ENCODE data around the gene LDLRAD4.

Gene LDLRAD4

DNA sequence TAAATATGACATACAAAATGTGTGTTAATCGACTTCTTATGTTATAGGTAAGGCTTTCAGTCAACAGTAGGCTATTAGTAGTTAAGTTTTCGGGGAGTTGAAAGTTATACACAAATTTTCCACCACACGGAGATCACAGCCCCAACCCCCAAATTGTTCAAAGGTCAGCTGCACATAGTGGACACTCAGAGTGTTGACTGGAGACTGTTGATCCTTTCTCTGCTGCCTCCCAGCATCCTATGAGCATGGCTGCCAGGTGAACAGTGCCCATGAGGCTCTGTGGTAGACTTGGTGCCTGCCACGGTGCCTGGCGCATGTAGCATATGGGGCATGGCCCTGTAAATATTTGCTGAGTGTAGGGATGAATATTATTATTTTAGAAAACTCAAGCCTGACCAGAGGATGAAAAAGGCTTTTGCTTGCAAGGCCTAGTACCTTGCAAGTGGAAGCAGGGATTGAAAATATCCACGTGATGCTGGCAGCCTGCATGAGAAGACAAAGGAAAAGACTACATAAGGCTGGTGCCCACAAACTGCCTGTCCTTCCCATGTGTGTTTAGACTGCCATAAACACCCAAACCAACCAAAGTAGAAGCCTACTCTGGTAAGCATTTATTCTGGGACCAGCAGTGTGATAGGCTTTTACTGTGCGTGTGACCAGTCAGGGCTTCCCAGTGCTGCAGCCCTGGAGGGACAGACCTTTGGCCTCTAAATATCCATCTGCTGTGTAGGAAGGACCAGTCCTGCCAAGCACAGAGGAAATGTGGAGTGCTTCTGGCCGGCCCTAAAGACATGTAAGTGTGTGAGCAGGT, 226.1 kb downstream of the LDLRAD4 start:
- Mint-ChIP-seq H3K27ac (no peak overlapping the region), H3K4me3 (no peak overlapping the region), H3K9me3 (no peaks in the 10 kb centered on the region), H3K4me1 (peaks cover 32% of the 10 kb centered on the region), H3K27me3 (no peaks in the 10 kb centered on the region), H3K36me3 (peaks cover 2% of the 10 kb centered on the region)

DNA sequence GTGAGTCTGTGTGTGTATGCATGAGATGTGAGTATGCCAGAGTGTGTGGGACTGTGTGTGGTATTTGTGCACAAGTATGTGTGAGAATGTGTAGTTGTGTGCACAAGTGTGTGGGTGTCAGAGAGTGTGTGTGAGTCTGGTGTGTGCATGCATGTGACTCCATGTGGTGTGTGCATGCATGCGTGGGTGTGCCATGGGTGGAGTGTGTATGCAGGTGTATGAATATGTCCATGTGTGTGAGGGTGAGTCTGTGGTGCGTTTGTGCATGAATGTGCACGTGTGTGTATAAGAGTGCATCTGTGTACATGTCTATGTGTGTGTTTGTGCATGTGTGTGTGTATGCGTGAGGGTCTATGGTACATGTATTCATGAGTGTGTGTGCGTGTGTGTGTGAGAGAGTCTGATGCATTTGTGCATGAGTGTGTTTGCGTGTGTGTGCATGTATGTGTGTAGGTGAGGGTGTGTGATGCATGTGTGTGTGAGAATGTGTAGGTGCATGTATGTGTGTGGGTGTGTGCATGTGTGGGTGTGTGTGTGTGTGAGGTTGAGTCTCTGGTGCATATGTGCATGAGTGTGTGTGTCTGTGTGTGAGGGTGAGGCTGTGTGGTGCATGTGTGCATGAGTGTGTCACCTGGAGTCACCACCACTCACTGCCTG, 226.8 kb downstream of the LDLRAD4 start:
- Mint-ChIP-seq H3K9me3 (no peaks in the 10 kb centered on the region), H3K4me3 (no peak overlapping the region), H3K36me3 (peaks cover 1% of the 10 kb centered on the region), H3K4me1 (peaks cover 34% of the 10 kb centered on the region), H3K27me3 (no peaks in the 10 kb centered on the region), H3K27ac (no peak overlapping the region)

DNA sequence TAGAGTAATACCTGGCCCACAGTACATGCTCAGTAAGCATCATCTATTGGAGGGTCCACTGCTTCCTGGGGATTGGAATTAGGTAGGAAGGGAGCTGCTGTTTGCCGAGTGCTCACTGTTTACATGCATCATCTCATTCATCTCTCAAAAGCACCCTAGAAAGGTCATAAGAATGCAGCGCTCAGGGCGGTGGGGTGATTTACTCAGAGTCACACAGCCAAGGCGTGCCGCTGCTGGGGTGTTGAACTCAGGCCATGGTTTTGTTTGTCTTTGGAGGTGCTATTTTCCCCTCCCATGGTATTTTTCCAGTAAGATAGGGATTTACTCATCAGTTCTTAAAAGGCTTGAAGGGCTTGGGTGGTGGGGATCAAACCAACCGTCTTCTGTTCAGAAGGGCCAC, 227.5 kb downstream of the LDLRAD4 start:
- Mint-ChIP-seq H3K27ac (no peak overlapping the region), H3K4me3 (no peak overlapping the region), H3K27me3 (no peaks in the 10 kb centered on the region), H3K36me3 (peaks cover 1% of the 10 kb centered on the region), H3K9me3 (no peaks in the 10 kb centered on the region), H3K4me1 (peaks cover 38% of the 10 kb centered on the region)

DNA sequence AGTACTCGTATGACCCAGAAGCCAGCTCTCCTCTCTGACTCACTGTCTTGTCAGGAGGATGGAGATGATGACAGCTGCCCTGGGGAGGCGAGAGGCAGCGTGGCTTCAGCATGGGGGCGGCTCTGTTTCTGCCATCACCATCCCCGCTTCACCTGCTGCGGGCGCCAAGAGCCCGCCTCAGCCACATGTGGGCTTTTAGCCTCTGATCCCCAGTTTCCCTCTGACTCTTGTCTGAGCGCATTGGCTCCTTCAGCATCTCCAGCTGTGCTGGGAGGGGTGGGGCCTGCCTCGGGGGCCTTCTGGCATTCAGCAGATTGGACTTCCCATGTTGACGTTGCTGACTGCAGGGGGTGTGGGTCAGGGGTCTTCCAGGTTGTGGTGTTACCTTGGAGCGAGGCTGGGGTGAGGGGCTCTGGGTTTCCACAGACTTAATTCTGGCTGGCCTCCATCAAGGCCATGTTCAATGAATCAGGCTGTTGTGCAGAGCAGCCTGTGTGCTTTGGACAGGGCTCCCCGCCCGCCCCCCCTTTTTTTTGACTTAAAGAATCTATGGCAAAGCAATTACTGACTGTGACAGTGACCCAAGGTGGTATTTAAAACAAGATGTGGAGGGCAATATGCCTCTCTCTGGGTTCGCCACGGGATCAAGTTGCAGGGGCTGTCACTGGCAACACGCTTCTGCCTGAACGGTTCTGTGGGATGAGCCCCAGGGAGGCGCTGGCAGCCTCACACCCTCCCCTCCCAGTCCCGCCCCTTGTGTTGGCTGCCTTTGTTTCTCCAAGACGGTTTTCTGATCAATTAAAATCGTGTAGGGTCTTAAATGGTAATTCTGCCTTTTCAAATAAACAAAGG, 228.3 kb downstream of the LDLRAD4 start:
- Mint-ChIP-seq H3K27me3 (no peaks in the 10 kb centered on the region), H3K4me1 (peaks cover 38% of the 10 kb centered on the region), H3K9me3 (no peaks in the 10 kb centered on the region), H3K27ac (no peak overlapping the region), H3K36me3 (peaks cover 1% of the 10 kb centered on the region), H3K4me3 (no peak overlapping the region)

DNA sequence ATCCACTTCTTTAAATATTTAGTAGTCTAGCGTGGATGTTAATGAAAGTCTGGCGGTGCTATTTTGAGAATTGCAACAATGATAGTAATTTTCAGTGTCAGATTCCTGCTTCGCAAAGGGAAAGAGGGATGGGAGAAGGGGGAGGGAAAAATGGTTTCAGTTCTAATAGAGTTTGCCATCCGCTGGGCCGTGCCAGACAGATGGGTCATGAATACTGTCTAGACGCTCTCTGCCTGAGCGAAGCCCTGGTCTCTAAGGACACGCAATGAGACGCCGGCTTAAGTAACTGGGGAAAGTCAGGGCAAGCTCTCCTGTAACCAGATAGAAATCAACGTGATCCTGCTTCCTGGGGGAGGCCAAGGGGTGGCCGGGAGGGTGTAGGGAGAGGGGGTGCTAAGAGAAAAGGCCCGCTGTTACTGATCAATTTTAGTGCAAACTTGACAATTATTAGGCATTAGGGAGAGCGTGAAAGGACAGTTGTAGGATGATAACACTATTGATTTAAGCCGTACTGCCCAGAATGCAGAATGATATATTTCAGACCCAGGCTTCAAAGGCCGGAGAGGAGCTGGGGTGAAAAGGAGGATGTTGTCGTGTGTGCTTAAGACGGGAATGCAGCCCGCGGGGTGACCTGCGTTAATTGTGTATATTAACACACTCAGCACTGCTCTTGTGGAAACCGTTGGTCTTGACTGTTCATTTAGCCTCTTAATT, 229.2 kb downstream of the LDLRAD4 start:
- Mint-ChIP-seq H3K36me3 (peaks cover 1% of the 10 kb centered on the region), H3K27ac (peak overlapping the region; percentile 24), H3K9me3 (no peaks in the 10 kb centered on the region), H3K4me1 (peaks cover 34% of the 10 kb centered on the region), H3K4me3 (no peak overlapping the region), H3K27me3 (no peaks in the 10 kb centered on the region)

DNA sequence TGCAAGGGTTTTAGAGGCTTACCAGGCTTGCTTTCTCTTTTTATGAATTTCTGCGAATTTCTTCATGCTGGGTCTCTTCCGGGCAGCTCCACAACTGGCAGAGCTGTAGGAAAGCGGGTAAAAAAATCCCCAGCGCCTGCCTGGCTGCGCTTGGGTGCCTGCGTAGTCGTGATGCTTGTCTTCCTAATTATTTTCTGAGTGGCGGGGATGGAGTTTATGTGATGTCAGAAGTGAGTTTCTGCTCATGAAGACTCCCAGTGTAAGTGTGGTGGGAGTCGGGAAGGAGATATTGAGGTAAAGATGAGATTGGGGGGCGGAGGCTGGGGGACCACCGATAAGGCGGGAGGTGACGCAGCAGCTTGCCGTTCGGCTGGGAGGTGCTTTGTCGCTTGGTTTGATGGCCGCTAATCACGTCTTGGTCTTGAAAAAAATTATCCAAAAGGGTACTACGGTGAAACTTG, 229.8 kb downstream of the LDLRAD4 start:
- Mint-ChIP-seq H3K9me3 (no peaks in the 10 kb centered on the region), H3K36me3 (peaks cover 1% of the 10 kb centered on the region), H3K4me3 (no peak overlapping the region), H3K27ac (no peak overlapping the region), H3K4me1 (peaks cover 30% of the 10 kb centered on the region), H3K27me3 (no peaks in the 10 kb centered on the region)

DNA sequence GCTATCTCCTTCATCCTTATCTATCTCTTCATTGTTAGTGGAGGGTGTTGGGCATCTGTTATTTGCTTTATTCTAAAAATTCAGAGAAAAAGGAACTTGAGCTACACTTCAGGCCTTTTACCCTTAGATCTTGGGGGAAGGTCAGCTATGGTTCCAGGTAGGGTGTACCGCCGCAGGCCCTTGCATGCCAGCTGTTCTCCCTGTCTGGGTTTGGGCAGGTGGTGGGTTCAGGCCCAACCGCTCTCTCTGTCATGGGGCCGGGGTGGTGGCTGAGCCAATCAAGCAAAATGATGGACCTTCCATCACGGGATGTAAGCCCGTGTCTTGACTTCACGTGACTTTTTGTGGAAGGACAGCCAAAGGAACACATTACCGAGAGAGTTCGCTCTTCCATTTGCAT, 231.1 kb downstream of the LDLRAD4 start:
- Mint-ChIP-seq H3K27me3 (no peaks in the 10 kb centered on the region), H3K4me1 (peaks cover 27% of the 10 kb centered on the region), H3K36me3 (peaks cover 1% of the 10 kb centered on the region), H3K9me3 (no peaks in the 10 kb centered on the region), H3K4me3 (no peak overlapping the region), H3K27ac (no peak overlapping the region)

DNA sequence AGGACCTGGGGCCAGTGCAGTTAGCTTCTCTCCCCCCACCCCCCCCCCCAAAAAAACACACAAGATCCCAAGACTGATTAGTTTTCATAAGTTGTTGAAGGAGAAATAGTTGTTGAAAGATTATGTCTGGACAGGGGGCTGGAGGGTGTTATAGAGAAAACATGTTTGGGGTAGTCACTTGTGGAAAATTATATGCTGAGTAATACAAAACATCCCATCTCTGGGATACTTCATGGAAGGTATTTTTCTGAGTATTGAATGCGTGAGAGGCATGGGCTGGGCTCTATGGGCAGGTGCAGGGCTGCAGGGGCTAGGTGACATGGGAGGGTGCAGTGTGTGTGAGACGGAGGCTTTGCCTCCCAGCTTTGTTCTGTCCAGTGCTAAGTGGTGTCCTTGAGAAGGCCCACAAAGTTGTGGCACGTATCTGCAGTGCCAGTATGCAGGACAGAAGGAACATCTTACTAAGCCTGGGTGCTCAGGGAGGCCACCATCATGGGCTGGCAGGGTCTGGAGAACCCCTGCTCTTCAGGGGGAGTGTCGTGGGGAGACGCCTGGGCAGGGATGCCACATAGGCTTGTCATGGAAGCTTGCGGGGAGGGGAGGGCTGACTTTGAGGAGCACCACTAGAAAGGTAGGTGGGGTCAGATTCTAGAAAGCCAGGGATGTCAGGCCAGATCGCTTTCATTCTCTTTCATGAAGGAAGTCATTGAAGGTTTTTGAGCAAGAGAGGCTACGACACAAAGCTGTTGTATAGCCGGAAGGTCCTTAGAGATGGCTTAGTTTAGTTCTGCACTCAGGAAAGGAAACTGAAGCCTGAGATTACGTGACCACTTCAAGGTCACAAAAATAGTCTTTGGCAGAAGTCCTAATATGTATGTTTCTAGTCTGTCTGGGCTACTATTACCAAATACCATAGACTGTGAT, 232.0 kb downstream of the LDLRAD4 start:
- Mint-ChIP-seq H3K4me3 (no peak overlapping the region), H3K9me3 (no peaks in the 10 kb centered on the region), H3K36me3 (peaks cover 1% of the 10 kb centered on the region), H3K27me3 (no peaks in the 10 kb centered on the region), H3K27ac (peak overlapping the region; percentile 11), H3K4me1 (peaks cover 36% of the 10 kb centered on the region)

DNA sequence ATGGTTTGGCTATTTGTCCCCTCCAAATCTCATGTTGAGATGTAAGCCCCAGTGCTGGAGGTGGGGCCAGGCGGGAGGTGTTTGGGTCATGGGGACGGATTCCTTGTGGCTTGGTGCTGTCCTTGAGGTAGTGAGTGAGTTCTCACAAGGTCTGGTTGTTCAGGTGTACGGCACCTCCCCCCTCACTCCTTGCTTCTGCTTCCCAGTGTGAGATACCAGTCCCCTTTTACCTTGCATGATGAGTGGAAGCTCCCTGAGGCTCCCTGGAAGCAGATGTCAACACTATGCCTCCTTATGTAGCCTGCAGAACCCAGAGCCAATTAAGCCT, 232.6 kb downstream of the LDLRAD4 start:
- peaks cover 42% of the 10 kb centered on the region for H3K4me1 Mint-ChIP-seq
- no peaks in the 10 kb centered on the region for H3K27me3 Mint-ChIP-seq
- H3K9me3 Mint-ChIP-seq: no peaks in the 10 kb centered on the region
- H3K36me3 Mint-ChIP-seq: peaks cover 1% of the 10 kb centered on the region
- no peak overlapping the region for H3K27ac Mint-ChIP-seq
- no peak overlapping the region for H3K4me3 Mint-ChIP-seq

DNA sequence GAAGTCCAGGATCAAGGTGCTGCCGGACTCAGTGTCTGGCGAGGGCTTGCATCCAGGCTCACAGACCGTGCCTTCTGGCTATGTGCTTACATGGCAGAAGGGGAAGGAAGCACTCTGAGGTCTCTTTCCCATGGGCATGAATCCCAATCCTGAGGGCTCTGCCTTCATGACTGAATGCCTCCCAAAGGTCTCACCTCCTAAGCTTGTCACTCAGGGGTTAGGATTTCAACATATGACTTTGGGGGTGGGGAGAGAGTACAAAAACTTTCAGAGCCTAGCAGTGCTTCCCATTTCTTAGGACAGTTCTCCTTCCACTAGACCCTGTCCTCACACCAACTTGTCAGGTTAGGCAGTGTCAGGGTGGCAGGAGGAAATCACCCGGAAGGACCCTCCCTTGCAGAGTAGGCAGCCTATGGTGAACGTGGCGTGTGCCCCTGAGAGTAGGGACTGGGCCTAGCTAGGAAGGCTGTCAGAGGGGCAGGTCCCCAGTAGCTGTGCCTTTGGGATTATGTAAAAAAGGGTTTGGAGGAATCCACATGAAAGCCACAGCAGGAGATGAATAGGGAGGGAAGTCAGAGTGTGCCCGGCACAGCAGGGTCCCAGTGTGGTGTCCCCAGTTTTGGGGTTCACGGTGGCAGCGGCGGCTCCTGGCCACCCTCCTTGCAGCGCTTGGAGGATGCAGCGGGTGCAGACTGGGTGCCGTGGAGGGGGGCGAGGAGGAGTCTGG, 233.3 kb downstream of the LDLRAD4 start:
- H3K27ac Mint-ChIP-seq: no peak overlapping the region
- peaks cover 1% of the 10 kb centered on the region for H3K36me3 Mint-ChIP-seq
- H3K27me3 Mint-ChIP-seq: no peaks in the 10 kb centered on the region
- no peak overlapping the region for H3K4me3 Mint-ChIP-seq
- H3K9me3 Mint-ChIP-seq: no peaks in the 10 kb centered on the region
- H3K4me1 Mint-ChIP-seq: peaks cover 49% of the 10 kb centered on the region

DNA sequence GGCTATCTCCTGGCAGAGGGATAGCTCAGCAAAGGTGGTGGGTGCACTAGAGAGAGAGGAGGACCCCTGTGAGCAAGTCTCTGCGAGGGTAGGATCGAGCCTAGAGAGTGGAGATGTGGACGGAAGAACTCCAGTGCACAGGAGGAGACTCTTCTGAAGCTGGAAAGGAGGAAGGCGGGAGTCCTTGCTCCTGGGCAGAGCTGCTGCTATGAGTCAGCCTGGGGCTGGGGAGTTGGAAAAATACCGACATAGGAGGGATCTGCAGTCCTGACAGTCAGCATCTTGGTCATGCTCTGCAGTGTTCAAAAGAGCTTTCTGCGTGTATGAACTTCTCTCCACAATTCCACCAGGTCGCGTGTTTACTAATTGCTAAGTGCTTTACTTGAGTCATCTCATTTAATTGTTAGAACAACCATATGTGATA, 233.8 kb downstream of the LDLRAD4 start:
- peaks cover 51% of the 10 kb centered on the region for H3K4me1 Mint-ChIP-seq
- no peaks in the 10 kb centered on the region for H3K9me3 Mint-ChIP-seq
- H3K27ac Mint-ChIP-seq: no peak overlapping the region
- peaks cover 1% of the 10 kb centered on the region for H3K36me3 Mint-ChIP-seq
- H3K4me3 Mint-ChIP-seq: no peak overlapping the region
- no peaks in the 10 kb centered on the region for H3K27me3 Mint-ChIP-seq

DNA sequence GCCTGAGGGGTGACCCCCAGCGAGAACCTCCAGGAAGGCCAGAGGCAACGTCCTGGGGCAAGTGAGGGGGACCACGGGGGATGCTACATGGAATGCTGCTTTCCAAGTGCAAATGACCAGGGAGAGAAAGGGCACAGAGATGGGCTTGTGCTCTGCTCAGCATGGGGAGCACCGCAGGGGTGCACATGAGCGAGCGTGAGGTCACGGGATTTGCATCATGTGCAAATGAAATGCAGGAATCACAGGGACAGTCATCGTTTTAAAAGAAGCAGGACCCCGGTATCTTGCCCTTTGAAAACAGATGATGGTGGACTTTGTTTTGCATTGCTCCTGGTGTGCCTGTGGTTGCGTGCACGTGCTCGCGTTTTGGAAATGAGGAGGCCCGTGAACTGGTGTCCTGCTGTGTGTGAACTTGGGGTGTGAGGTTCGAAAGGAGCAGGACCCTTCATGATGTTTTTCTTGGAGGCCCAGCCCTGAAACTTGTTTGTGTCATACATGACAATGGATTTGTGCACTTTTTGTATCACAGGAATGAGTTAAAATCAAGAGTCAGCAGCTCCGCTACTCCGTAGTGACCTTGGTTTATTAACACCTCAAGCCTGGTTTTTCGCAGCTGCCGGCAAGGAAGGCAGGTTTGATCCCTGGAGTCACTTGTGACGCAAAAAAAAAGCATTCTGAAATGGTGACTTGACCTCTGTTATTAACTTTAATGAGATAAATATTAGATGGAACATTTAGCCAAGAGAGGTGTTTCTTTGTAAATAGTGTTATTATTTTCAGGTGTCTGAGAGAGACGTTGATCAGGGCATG, 234.5 kb downstream of the LDLRAD4 start:
- Mint-ChIP-seq H3K27ac (no peak overlapping the region), H3K36me3 (peaks cover 6% of the 10 kb centered on the region), H3K4me3 (no peak overlapping the region), H3K9me3 (no peaks in the 10 kb centered on the region), H3K27me3 (no peaks in the 10 kb centered on the region), H3K4me1 (peaks cover 44% of the 10 kb centered on the region)

DNA sequence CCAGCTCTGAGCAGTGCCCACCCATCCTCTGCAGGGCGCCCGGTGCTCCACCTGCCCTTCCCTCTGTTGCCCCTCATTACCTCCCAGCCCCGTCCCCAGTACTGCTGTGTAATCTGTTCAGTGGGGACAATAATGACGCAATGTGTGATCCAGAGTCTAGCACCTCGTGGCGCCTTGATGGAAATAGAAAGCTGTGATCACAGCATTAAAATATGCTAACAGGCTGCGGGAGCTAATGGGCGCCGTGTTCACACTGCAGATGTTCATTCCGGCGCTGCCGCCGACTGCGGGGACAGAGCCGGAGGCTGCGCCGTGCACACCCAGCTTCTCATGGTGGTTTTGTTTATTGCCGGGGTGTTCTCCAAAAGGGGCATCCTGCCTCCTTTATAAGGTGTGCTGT, 235.2 kb downstream of the LDLRAD4 start:
- H3K9me3 Mint-ChIP-seq: no peaks in the 10 kb centered on the region
- H3K36me3 Mint-ChIP-seq: peaks cover 6% of the 10 kb centered on the region
- H3K4me3 Mint-ChIP-seq: no peak overlapping the region
- H3K27ac Mint-ChIP-seq: no peak overlapping the region
- H3K4me1 Mint-ChIP-seq: peaks cover 44% of the 10 kb centered on the region
- H3K27me3 Mint-ChIP-seq: no peaks in the 10 kb centered on the region
